Measurements from ENCODE around the gene KCNH3.
"Not testable (repeated sequence)": the region's sequence is repeated elsewhere in the genome, so short reads cannot be mapped to it uniquely, and the experiment has no call there.

Gene KCNH3

GRCh38 chr12:49527361-49528130 lies 11.3 kb upstream of the KCNH3 start:
- peak; percentile 56 for DNase-seq

GRCh38 chr12:49529414-49529813 lies 9.4 kb upstream of the KCNH3 start:
- DNase-seq = no peak

GRCh38 chr12:49531745-49532144 lies 7.1 kb upstream of the KCNH3 start:
- no peak for DNase-seq

GRCh38 chr12:49533331-49533730 lies 5.5 kb upstream of the KCNH3 start:
- no peak for DNase-seq

GRCh38 chr12:49534122-49534521 lies 4.7 kb upstream of the KCNH3 start:
- DNase-seq = not testable (repeated sequence)

- DNase-seq = no peak
Measured at GRCh38 chr12:49534731-49535278, 4.0 kb upstream of the KCNH3 start.

GRCh38 chr12:49535921-49536525 lies 2.8 kb upstream of the KCNH3 start:
- no peak for DNase-seq

- DNase-seq = no peak
Measured at GRCh38 chr12:49536526-49537071, 2.2 kb upstream of the KCNH3 start.

GRCh38 chr12:49537231-49537751 lies 1.5 kb upstream of the KCNH3 start:
- DNase-seq = peak; percentile 48

- DNase-seq = peak; percentile 48
Measured at GRCh38 chr12:49537752-49538509, 899 bp upstream of the KCNH3 start.

- DNase-seq = no peak
Measured at GRCh38 chr12:49539406-49540228, 787 bp downstream of the KCNH3 start.

- DNase-seq = no peak
Measured at GRCh38 chr12:49540229-49541139, 1.7 kb downstream of the KCNH3 start.

- no peak for DNase-seq
Measured at GRCh38 chr12:49541140-49541861, 2.5 kb downstream of the KCNH3 start.

- no peak for DNase-seq
Measured at GRCh38 chr12:49541911-49542505, 3.2 kb downstream of the KCNH3 start.

GRCh38 chr12:49542592-49543160 lies 3.8 kb downstream of the KCNH3 start:
- DNase-seq = no peak

GRCh38 chr12:49543221-49543913 lies 4.5 kb downstream of the KCNH3 start:
- DNase-seq = no peak

GRCh38 chr12:49543914-49544815 lies 5.3 kb downstream of the KCNH3 start:
- DNase-seq = no peak

GRCh38 chr12:49545815-49546214 lies 7.0 kb downstream of the KCNH3 start:
- DNase-seq = no peak
